HepG2 (cell line): ENCODE measurements around the gene PIH1D2. TPM values are rescaled to one million over a fixed set of nuclear protein-coding genes. Genes with fewer than 3 reads are reported as not detected.

Source experiments
- ATAC-seq: fragments of 200-7000 bp; cut with Tn5 transposase; 3 replicates; pipeline ENCODE4 v1.9.1; 2020; ENCODE audit warnings: mild to moderate bottlenecking, moderate library complexity
- BruUV-seq: library from RNA; stranded (reverse); fragments of 400-500 nt; replicated peaks from 2 replicates; lab custom pipeline; 2021; lab: Mats Ljungman, UMichigan
- CTCF ChIA-PET: fragments of 300-600 bp; formaldehyde crosslinking; extraction: SDS; loops from one replicate; lab custom pipeline; 2021; ENCODE audit warnings: low total read pairs, inconsistent platforms, low intra/inter-chr PET ratio; lab: Yijun Ruan, JAX
- POLR2A ChIA-PET: fragments of 350-600 bp; sonication (Branson Sonifier 250); formaldehyde crosslinking; loops from one replicate; lab custom pipeline; 2020; ENCODE audit warnings: antibody characterized with exemption, inconsistent platforms; lab: Yijun Ruan, JAX
- DNase-seq: peaks from one replicate; pipeline ENCODE4 v3.0.0-alpha.2; 2015; ENCODE audit warnings: low spot score
- FAIRE-seq: peaks from 3 replicates; lab custom pipeline; 2011; peaks lifted over from hg19 to GRCh38; lab: Jason Lieb, UNC
- H2AFZ ChIP-seq: one replicate; pipeline ENCODE4 v1.6.1; 2011; ENCODE audit warnings: low read length, inconsistent platforms
- H3K27ac ChIP-seq: fragments of 300-600 bp; 3 replicates; pipeline ENCODE4 v1.8.0; 2011; ENCODE audit warnings: mixed run types, mild to moderate bottlenecking, mixed read lengths, low read length, inconsistent platforms; ENCODE audit not compliant: insufficient read depth; ENCODE audit errors: extremely low read length
- H3K27me3 ChIP-seq, 2 experiments: fragments of 200-600 bp in 1 of 2; 2 replicates in 1 of 2; 3 replicates in 1 of 2; pipeline versions ENCODE4 v1.6.0 to v1.8.0; 2011; ENCODE audit warnings: low read length in 2 of 2, mild to moderate bottlenecking in 2 of 2, moderate library complexity in 2 of 2, inconsistent platforms in 1 of 2; ENCODE audit not compliant: insufficient read depth in 2 of 2, control insufficient read depth in 1 of 2
- H3K36me3 ChIP-seq, 2 experiments: fragments of 200-600 bp in 1 of 2; replicated peaks in 1 of 2; 2 replicates in 1 of 2; 3 replicates in 1 of 2; pipeline versions ENCODE4 v1.5.1 to v1.8.0; 2011; ENCODE audit warnings: low read length in 2 of 2, inconsistent platforms in 1 of 2; ENCODE audit not compliant: insufficient read depth in 2 of 2, control insufficient read depth in 1 of 2
- H3K4me1 ChIP-seq: 2 replicates; pipeline ENCODE4 v1.5.1; 2012; ENCODE audit warnings: low read length, inconsistent platforms; ENCODE audit not compliant: insufficient read depth
- H3K4me2 ChIP-seq: 2 replicates; pipeline ENCODE4 v1.6.0; 2011; ENCODE audit warnings: low read depth, low read length, inconsistent platforms
- H3K4me3 ChIP-seq, 3 experiments: fragments of 200-600 bp in 1 of 3; sonication (generic), shearing (Covaris generic) in 1 of 3; replicated peaks in 1 of 3; 2 replicates each; pipeline ENCODE4 v1.5.1; 2011 to 2016; ENCODE audit warnings: low read length in 3 of 3, inconsistent platforms in 2 of 3, low read depth in 2 of 3, mild to moderate bottlenecking in 2 of 3, control low read depth in 1 of 3, mixed read lengths in 1 of 3; ENCODE audit not compliant: insufficient read depth in 1 of 3
- H3K79me2 ChIP-seq: one replicate; pipeline ENCODE4 v1.6.1; 2011; ENCODE audit warnings: low read length, inconsistent platforms; ENCODE audit not compliant: insufficient read depth
- H3K9ac ChIP-seq: 2 replicates; pipeline ENCODE4 v1.6.0; 2011; ENCODE audit warnings: mild to moderate bottlenecking, low read depth, low read length, inconsistent platforms; ENCODE audit not compliant: insufficient read depth
- H3K9me3 ChIP-seq: 2 replicates; pipeline ENCODE4 v1.5.1; 2012; ENCODE audit warnings: mild to moderate bottlenecking, low read length
- H4K20me1 ChIP-seq: 2 replicates; pipeline ENCODE4 v1.6.0; 2011; ENCODE audit warnings: inconsistent platforms, mild to moderate bottlenecking, low read length, moderate library complexity; ENCODE audit not compliant: insufficient read depth
- AGO1 ChIP-seq: fragments of 200-400 bp; formaldehyde crosslinking; IDR thresholded peaks from 2 replicates; pipeline ENCODE4 v1.6.1; 2017; ENCODE audit warnings: mild to moderate bottlenecking, low read depth, low read length, moderate library complexity; ENCODE audit not compliant: poor library complexity, severe bottlenecking
- DRAP1 ChIP-seq: IDR thresholded peaks from 2 replicates; pipeline ENCODE4 v1.6.1; 2016; ENCODE audit warnings: missing genetic modification reagents, missing compliant biosample characterization
- EZH2 ChIP-seq: conservative IDR thresholded peaks from 2 replicates; pipeline ENCODE4 v1.6.1; 2012; ENCODE audit warnings: mild to moderate bottlenecking, low read depth, low read length, moderate library complexity
- IRF1 ChIP-seq: sonication (generic); formaldehyde crosslinking; IDR thresholded peaks from 2 replicates; pipeline ENCODE4 v1.4.0; 2020; ENCODE audit warnings: low read depth, mild to moderate bottlenecking, missing genetic modification reagents
- SMARCC2 ChIP-seq: fragments of 450-650 bp; IDR thresholded peaks from 2 replicates; pipeline ENCODE4 v1.6.1; 2017; ENCODE audit warnings: antibody characterized with exemption, mild to moderate bottlenecking
- STAG1 ChIP-seq: sonication (generic); formaldehyde crosslinking; IDR thresholded peaks from 2 replicates; pipeline ENCODE4 v1.4.0; 2020; ENCODE audit warnings: missing genetic modification reagents
- THAP9 ChIP-seq: sonication (generic); formaldehyde crosslinking; IDR thresholded peaks from 2 replicates; pipeline ENCODE4; 2020; ENCODE audit warnings: missing genetic modification reagents, mild to moderate bottlenecking, borderline replicate concordance
- ZNF124 ChIP-seq: sonication (generic); formaldehyde crosslinking; IDR thresholded peaks from 2 replicates; pipeline ENCODE4 v1.4.0; 2020; ENCODE audit warnings: missing genetic modification reagents
- ZNF318 ChIP-seq: sonication (generic); formaldehyde crosslinking; IDR thresholded peaks from 2 replicates; pipeline ENCODE4 v1.4.0; 2020; ENCODE audit warnings: mild to moderate bottlenecking, missing genetic modification reagents
- ZNF768 ChIP-seq: sonication (generic); formaldehyde crosslinking; IDR thresholded peaks from 2 replicates; pipeline ENCODE4 v1.4.0; 2020; ENCODE audit warnings: missing genetic modification reagents
- WGBS: methylation state at CpG from one replicate; pipeline ENCODE4 v1.1.6; 2017; ENCODE audit warnings: low lambda C conversion rate; 5-methylcytosine and 5-hydroxymethylcytosine counted together
- in situ Hi-C: cut with HindIII; loops from 2 replicates; pipeline ENCODE4 v1.10.0; 2017; ENCODE audit warnings: low pct_unique_long_range_greater_than_20kb; ENCODE audit not compliant: extremely low pct_ligation_motif_present
- intact Hi-C: fragments of 100-400 bp; cut with micrococcal nuclease; formaldehyde crosslinking; loops from one replicate; pipeline ENCODE4 v1.10.0; 2022; ENCODE audit not compliant: unreplicated experiment
- polyA plus RNA-seq, 8 experiments: library from polyadenylated mRNA; depleted of rRNA in 3 of 8; stranded (reverse) in 7 of 8; unstranded in 1 of 8; fragments of >200 nt; fragmentation: Illumina TruSeq in 4 of 8; extraction: Trizol in 4 of 8; gene quantifications; 2 replicates each; pipeline versions ENCODE4 v1.2.1 to v1.2.3, GENCODE V29; 2011 to 2016; ENCODE audit warnings: low read depth in 4 of 8, missing spikeins in 1 of 8, mixed read lengths in 1 of 8; ENCODE audit not compliant: insufficient read depth in 1 of 8
- total RNA-seq, 5 experiments: library from RNA; depleted of rRNA; stranded (reverse); fragments of >200 nt; fragmentation: Illumina TruSeq; extraction: Trizol; gene quantifications; 2 replicates each; pipeline ENCODE4 v1.2.3, GENCODE V29; 2016; ENCODE audit warnings: low read depth in 1 of 5

PIH1D2 gene
- total and polyA plus RNA-seq, 2 of the 13 experiments (the other 11 are each of a cell fraction or from before 2014, with no cell fraction given), result 0.49 to 2.7 TPM

- TF ChIP-seq ZNF318 (CRISPR knock-in tag) (no peak), DRAP1 (CRISPR knock-in tag) (no peak), ZNF768 (CRISPR knock-in tag) (no peak)
These were observed 10.9 kb downstream of the PIH1D2 start (continued) for GRCh38 chr11:112062923-112063322.

- Histone ChIP-seq H4K20me1 (no peaks in the 10 kb centered on the region), H3K36me3 (peaks cover 19 to 55% of the 10 kb centered on the region in 2 experiments), H3K4me2 (no peak overlapping the region), H3K79me2 (no peaks in the 10 kb centered on the region), H2AFZ (no peak overlapping the region), H3K4me3 (no peak overlapping the region), H3K9ac (no peak overlapping the region), H3K4me1 (no peaks in the 10 kb centered on the region), H3K9me3 (no peaks in the 10 kb centered on the region), H3K27ac (no peak overlapping the region), H3K27me3 (no peaks in the 10 kb centered on the region)
- ChIA-PET POLR2A (interaction anchor here (0.8 kb wide), 1 partner anchor 32 kb away, joined by 3 read pairs; no protein-coding TSS in a partner anchor), CTCF (no interaction called here)
- in situ Hi-C loops (no loop called here), intact Hi-C loops (no loop called here)
- FAIRE-seq, result no peak
- no peak for DNase-seq
- no TSS peak for BruUV-seq
- 86% methylated on average over 1 of the region's 1 CpG for WGBS
- no peak for ATAC-seq
- TF ChIP-seq EZH2 (no peak), SMARCC2 (no peak), THAP9 (CRISPR knock-in tag) (no peak), IRF1 (CRISPR knock-in tag) (no peak), STAG1 (CRISPR knock-in tag) (no peak), ZNF124 (no peak), AGO1 (no peak)
These were observed 15.7 kb downstream of the PIH1D2 start for GRCh38 chr11:112058103-112058502.
